GM23338 (cell line): ENCODE measurements around the gene CHRNA4. TPM values are rescaled to one million over a fixed set of nuclear protein-coding genes. Genes with fewer than 3 reads are reported as not detected.

Experiments used
- ATAC-seq: fragments of 200-7000 bp; cut with Tn5 transposase; 3 replicates; pipeline ENCODE4 v1.9.1; 2020
- DNase-seq: peaks from one replicate; pipeline ENCODE4 v3.0.0-alpha.2; 2015; ENCODE audit warnings: low spot score
- H2AFZ ChIP-seq: fragments of 200-600 bp; sonication (generic); 2 replicates; pipeline ENCODE4 v1.8.0; 2016; ENCODE audit warnings: antibody characterized with exemption, mild to moderate bottlenecking, moderate library complexity
- H3F3A ChIP-seq: fragments of 200-600 bp; sonication (generic); replicated peaks from 2 replicates; pipeline ENCODE4 v1.8.0; 2017; ENCODE audit warnings: antibody characterized with exemption, mixed run types, low read depth
- H3K27ac ChIP-seq: fragments of 200-600 bp; sonication (generic); 2 replicates; pipeline ENCODE4 v1.6.1; 2016; ENCODE audit warnings: low read depth
- H3K27me3 ChIP-seq: fragments of 200-600 bp; sonication (generic); 2 replicates; pipeline ENCODE4 v1.8.0; 2016; ENCODE audit warnings: mild to moderate bottlenecking, mixed run types, moderate library complexity; ENCODE audit not compliant: insufficient read depth
- H3K36me3 ChIP-seq: fragments of 200-600 bp; sonication (generic); 2 replicates; pipeline ENCODE4 v1.8.0; 2016; ENCODE audit warnings: mild to moderate bottlenecking; ENCODE audit not compliant: insufficient read depth
- H3K4me1 ChIP-seq: fragments of 200-600 bp; sonication (generic); 2 replicates; pipeline ENCODE4 v1.8.0; 2016; ENCODE audit warnings: mild to moderate bottlenecking, moderate library complexity; ENCODE audit not compliant: insufficient read depth
- H3K4me2 ChIP-seq: fragments of 200-600 bp; sonication (generic); 2 replicates; pipeline ENCODE4 v1.7.1; 2017; ENCODE audit warnings: mixed run types
- H3K4me3 ChIP-seq: fragments of 200-600 bp; sonication (generic); 2 replicates; pipeline ENCODE4 v1.6.1; 2016; ENCODE audit warnings: mixed run types
- H3K79me2 ChIP-seq: fragments of 200-600 bp; sonication (generic); replicated peaks from 2 replicates; pipeline ENCODE4 v1.8.0; 2017; ENCODE audit warnings: mild to moderate bottlenecking; ENCODE audit not compliant: insufficient read depth
- H3K9me2 ChIP-seq: fragments of 200-600 bp; sonication (generic); 2 replicates; pipeline ENCODE4 v1.8.0; 2017; ENCODE audit not compliant: insufficient read depth
- H4K20me1 ChIP-seq: fragments of 200-600 bp; sonication (generic); replicated peaks from 2 replicates; pipeline ENCODE4 v1.8.0; 2017; ENCODE audit warnings: mild to moderate bottlenecking; ENCODE audit not compliant: insufficient read depth
- H3K27ac Mint-ChIP-seq: 2 replicates; pipeline ENCODE4 v1.8.0; 2020; ENCODE audit warnings: inconsistent platforms, mild to moderate bottlenecking, moderate library complexity, mixed read lengths
- H3K27me3 Mint-ChIP-seq: 3 replicates; pipeline ENCODE4 v1.8.0; 2022; ENCODE audit warnings: low read depth, mild to moderate bottlenecking, moderate library complexity, mixed read lengths, inconsistent platforms; ENCODE audit not compliant: insufficient read depth, poor library complexity
- H3K36me3 Mint-ChIP-seq: 3 replicates; pipeline ENCODE4 v1.8.0; 2021; ENCODE audit warnings: low read depth, mild to moderate bottlenecking, inconsistent platforms, moderate library complexity, mixed read lengths
- H3K4me1 Mint-ChIP-seq: 3 replicates; pipeline ENCODE4 v1.8.0; 2020; ENCODE audit warnings: mild to moderate bottlenecking, inconsistent platforms, mixed read lengths
- H3K4me3 Mint-ChIP-seq: 3 replicates; pipeline ENCODE4 v1.8.0; 2021; ENCODE audit warnings: moderate library complexity, mild to moderate bottlenecking, inconsistent platforms, mixed read lengths
- H3K9me3 Mint-ChIP-seq: 3 replicates; pipeline ENCODE4 v1.8.0; 2020; ENCODE audit warnings: moderate library complexity, mild to moderate bottlenecking, inconsistent platforms, mixed read lengths
- CREB1 ChIP-seq: fragments of 250-450 bp; sonication (Bioruptor Pico); IDR thresholded peaks from 2 replicates; pipeline ENCODE4 v1.5.0; 2020; ENCODE audit warnings: low read depth, mild to moderate bottlenecking, moderate library complexity
- EZH2 ChIP-seq: fragments of 200-600 bp; sonication (generic); IDR thresholded peaks from one replicate; pipeline ENCODE4 v1.8.0; 2017; ENCODE audit warnings: antibody characterized with exemption, mild to moderate bottlenecking, low read depth; ENCODE audit not compliant: unreplicated experiment
- EZH2phosphoT487 ChIP-seq: fragments of 200-600 bp; sonication (generic); IDR thresholded peaks from one replicate; pipeline ENCODE4 v1.8.1; 2018; ENCODE audit warnings: antibody characterized with exemption; ENCODE audit not compliant: unreplicated experiment
- JUNB ChIP-seq: IDR thresholded peaks from one replicate; pipeline ENCODE4 v1.6.1; 2016; ENCODE audit warnings: antibody characterized with exemption; ENCODE audit not compliant: unreplicated experiment
- NANOG ChIP-seq: IDR thresholded peaks from 2 replicates; pipeline ENCODE4 v1.6.1; 2016; ENCODE audit warnings: antibody characterized with exemption, borderline replicate concordance
- POLR2AphosphoS5 ChIP-seq: IDR thresholded peaks from 2 replicates; pipeline ENCODE4 v1.6.1; 2016; ENCODE audit warnings: antibody characterized with exemption, low read depth
- REST ChIP-seq: IDR thresholded peaks from one replicate; pipeline ENCODE4 v1.6.1; 2018; ENCODE audit warnings: antibody characterized with exemption; ENCODE audit not compliant: unreplicated experiment
- STAT1 ChIP-seq: IDR thresholded peaks from one replicate; pipeline ENCODE4 v1.6.1; 2016; ENCODE audit warnings: antibody characterized with exemption; ENCODE audit not compliant: unreplicated experiment
- ZNF114 ChIP-seq: fragments of 250-450 bp; sonication (Bioruptor Pico); IDR thresholded peaks from 2 replicates; pipeline ENCODE4 v1.5.0; 2020; ENCODE audit warnings: mild to moderate bottlenecking, moderate library complexity
- ZNF331 ChIP-seq: fragments of 250-450 bp; sonication (Bioruptor Pico); IDR thresholded peaks from 2 replicates; pipeline ENCODE4 v1.5.0; 2020; ENCODE audit warnings: low read depth, mild to moderate bottlenecking, moderate library complexity
- polyA plus RNA-seq: library from polyadenylated mRNA; unstranded; fragments of >200 nt; fragmentation: Nextera tagmentation; extraction: Ambion mirVana; gene quantifications from 2 replicates; pipeline ENCODE4 v1.2.1, GENCODE V29; 2016
- total RNA-seq: library from RNA; depleted of rRNA; stranded (reverse); fragments of >200 nt; shearing (Covaris generic); gene quantifications from 2 replicates; pipeline ENCODE4 v1.2.3, GENCODE V29; 2014
- TF ChIP-seq, protein P1 (sequence below), 2 experiments: fragments of 200-600 bp in 1 of 2; sonication (generic) in 1 of 2; conservative IDR thresholded peaks; 2 replicates each; pipeline versions ENCODE4 v1.5.1 to v1.6.1; 2016 to 2017; ENCODE audit warnings: antibody characterized with exemption in 2 of 2, low read depth in 2 of 2, mild to moderate bottlenecking in 2 of 2, moderate library complexity in 1 of 2
- TF ChIP-seq, protein P2 (sequence below): IDR thresholded peaks from 2 replicates; pipeline ENCODE4 v1.6.1; 2016; ENCODE audit warnings: antibody characterized with exemption
- TF ChIP-seq, protein P3 (sequence below): fragments of 250-450 bp; sonication (Bioruptor Pico); IDR thresholded peaks from 2 replicates; pipeline ENCODE4 v1.5.0; 2020; ENCODE audit warnings: mild to moderate bottlenecking, moderate library complexity

Gene CHRNA4
- total and polyA plus RNA-seq, 2 experiments from 2014 or later: 2.7 to 3.9 TPM

DNA sequence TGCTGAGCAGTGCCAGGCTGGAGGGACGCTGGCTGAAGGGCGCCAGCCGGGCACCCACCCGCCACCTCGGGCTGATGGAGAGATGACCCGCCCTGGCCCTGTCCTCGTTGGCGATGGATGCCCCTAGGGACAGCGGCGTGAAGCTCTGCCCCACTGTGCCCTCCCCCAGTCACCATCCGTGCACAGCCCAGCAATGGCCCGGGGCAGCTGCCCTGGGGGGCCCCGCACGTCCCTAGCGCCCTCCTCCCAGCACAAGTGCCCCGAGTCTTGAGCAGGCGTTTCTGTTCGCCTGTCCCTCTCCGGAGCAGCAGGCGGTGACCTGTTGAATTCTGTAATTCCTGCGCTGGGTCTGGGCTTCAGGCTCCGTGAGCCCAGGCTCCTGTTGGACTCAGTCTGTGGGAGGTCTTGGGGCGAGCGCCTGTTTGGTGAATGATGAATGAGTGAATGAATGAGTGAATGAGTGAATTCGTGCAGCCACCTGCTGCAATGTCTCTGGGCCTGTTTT lies 36.8 kb upstream of the CHRNA4 start:
- no peaks in the 10 kb centered on the region for H3K27me3 ChIP-seq
- H3K4me3 Mint-ChIP-seq: no peak overlapping the region; the same call in 2 of the 3 replicates
- DNase-seq (no peak), ATAC-seq (no peak)
- no peak overlapping the region for H3K27ac ChIP-seq
- peaks cover 25% of the 10 kb centered on the region for H3K4me1 Mint-ChIP-seq
- H3K27ac Mint-ChIP-seq: no peak overlapping the region
- no peak overlapping the region for H3K4me3 ChIP-seq
- H3F3A ChIP-seq: peaks cover 6% of the 10 kb centered on the region; the same call in 1 of the 2 replicates
- TF ChIP-seq, protein P1, sequence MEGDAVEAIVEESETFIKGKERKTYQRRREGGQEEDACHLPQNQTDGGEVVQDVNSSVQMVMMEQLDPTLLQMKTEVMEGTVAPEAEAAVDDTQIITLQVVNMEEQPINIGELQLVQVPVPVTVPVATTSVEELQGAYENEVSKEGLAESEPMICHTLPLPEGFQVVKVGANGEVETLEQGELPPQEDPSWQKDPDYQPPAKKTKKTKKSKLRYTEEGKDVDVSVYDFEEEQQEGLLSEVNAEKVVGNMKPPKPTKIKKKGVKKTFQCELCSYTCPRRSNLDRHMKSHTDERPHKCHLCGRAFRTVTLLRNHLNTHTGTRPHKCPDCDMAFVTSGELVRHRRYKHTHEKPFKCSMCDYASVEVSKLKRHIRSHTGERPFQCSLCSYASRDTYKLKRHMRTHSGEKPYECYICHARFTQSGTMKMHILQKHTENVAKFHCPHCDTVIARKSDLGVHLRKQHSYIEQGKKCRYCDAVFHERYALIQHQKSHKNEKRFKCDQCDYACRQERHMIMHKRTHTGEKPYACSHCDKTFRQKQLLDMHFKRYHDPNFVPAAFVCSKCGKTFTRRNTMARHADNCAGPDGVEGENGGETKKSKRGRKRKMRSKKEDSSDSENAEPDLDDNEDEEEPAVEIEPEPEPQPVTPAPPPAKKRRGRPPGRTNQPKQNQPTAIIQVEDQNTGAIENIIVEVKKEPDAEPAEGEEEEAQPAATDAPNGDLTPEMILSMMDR (conservative IDR thresholded peaks at IDR 0.05; ENCODE audit: low read depth in 2 of 2): no peak
- TF ChIP-seq STAT1 (no peak), REST (no peak), EZH2phosphoT487 (no peak), POLR2AphosphoS5 (no peak), CREB1 (CRISPR knock-in tag) (no peak), JUNB (no peak), ZNF331 (no peak), EZH2 (no peak), ZNF114 (CRISPR knock-in tag) (no peak), NANOG (no peak)
- TF ChIP-seq, protein P2, sequence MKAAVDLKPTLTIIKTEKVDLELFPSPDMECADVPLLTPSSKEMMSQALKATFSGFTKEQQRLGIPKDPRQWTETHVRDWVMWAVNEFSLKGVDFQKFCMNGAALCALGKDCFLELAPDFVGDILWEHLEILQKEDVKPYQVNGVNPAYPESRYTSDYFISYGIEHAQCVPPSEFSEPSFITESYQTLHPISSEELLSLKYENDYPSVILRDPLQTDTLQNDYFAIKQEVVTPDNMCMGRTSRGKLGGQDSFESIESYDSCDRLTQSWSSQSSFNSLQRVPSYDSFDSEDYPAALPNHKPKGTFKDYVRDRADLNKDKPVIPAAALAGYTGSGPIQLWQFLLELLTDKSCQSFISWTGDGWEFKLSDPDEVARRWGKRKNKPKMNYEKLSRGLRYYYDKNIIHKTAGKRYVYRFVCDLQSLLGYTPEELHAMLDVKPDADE: no peak
- TF ChIP-seq, protein P3, sequence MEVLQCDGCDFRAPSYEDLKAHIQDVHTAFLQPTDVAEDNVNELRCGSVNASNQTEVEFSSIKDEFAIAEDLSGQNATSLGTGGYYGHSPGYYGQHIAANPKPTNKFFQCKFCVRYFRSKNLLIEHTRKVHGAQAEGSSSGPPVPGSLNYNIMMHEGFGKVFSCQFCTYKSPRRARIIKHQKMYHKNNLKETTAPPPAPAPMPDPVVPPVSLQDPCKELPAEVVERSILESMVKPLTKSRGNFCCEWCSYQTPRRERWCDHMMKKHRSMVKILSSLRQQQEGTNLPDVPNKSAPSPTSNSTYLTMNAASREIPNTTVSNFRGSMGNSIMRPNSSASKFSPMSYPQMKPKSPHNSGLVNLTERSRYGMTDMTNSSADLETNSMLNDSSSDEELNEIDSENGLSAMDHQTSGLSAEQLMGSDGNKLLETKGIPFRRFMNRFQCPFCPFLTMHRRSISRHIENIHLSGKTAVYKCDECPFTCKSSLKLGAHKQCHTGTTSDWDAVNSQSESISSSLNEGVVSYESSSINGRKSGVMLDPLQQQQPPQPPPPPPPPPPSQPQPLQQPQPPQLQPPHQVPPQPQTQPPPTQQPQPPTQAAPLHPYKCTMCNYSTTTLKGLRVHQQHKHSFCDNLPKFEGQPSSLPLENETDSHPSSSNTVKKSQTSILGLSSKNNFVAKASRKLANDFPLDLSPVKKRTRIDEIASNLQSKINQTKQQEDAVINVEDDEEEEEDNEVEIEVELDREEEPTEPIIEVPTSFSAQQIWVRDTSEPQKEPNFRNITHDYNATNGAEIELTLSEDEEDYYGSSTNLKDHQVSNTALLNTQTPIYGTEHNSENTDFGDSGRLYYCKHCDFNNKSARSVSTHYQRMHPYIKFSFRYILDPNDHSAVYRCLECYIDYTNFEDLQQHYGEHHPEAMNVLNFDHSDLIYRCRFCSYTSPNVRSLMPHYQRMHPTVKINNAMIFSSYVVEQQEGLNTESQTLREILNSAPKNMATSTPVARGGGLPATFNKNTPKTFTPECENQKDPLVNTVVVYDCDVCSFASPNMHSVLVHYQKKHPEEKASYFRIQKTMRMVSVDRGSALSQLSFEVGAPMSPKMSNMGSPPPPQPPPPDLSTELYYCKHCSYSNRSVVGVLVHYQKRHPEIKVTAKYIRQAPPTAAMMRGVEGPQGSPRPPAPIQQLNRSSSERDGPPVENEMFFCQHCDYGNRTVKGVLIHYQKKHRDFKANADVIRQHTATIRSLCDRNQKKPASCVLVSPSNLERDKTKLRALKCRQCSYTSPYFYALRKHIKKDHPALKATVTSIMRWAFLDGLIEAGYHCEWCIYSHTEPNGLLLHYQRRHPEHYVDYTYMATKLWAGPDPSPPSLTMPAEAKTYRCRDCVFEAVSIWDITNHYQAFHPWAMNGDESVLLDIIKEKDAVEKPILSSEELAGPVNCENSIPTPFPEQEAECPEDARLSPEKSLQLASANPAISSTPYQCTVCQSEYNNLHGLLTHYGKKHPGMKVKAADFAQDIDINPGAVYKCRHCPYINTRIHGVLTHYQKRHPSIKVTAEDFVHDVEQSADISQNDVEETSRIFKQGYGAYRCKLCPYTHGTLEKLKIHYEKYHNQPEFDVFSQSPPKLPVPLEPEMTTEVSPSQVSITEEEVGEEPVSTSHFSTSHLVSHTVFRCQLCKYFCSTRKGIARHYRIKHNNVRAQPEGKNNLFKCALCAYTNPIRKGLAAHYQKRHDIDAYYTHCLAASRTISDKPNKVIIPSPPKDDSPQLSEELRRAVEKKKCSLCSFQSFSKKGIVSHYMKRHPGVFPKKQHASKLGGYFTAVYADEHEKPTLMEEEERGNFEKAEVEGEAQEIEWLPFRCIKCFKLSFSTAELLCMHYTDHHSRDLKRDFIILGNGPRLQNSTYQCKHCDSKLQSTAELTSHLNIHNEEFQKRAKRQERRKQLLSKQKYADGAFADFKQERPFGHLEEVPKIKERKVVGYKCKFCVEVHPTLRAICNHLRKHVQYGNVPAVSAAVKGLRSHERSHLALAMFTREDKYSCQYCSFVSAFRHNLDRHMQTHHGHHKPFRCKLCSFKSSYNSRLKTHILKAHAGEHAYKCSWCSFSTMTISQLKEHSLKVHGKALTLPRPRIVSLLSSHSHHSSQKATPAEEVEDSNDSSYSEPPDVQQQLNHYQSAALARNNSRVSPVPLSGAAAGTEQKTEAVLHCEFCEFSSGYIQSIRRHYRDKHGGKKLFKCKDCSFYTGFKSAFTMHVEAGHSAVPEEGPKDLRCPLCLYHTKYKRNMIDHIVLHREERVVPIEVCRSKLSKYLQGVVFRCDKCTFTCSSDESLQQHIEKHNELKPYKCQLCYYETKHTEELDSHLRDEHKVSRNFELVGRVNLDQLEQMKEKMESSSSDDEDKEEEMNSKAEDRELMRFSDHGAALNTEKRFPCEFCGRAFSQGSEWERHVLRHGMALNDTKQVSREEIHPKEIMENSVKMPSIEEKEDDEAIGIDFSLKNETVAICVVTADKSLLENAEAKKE (CRISPR knock-in tag): no peak
- H3K36me3 Mint-ChIP-seq: peaks cover 4% of the 10 kb centered on the region; the same call in 2 of the 3 replicates
- no peak overlapping the region for H2AFZ ChIP-seq
- no peaks in the 10 kb centered on the region for H4K20me1 ChIP-seq
- peaks cover 6% of the 10 kb centered on the region; the same call in 2 of the 3 replicates for H3K9me3 Mint-ChIP-seq
- peaks cover 17% of the 10 kb centered on the region for H3K4me1 ChIP-seq
- H3K36me3 ChIP-seq: no peaks in the 10 kb centered on the region
- no peak overlapping the region for H3K4me2 ChIP-seq
- no peaks in the 10 kb centered on the region for H3K79me2 ChIP-seq
- peaks cover 22% of the 10 kb centered on the region for H3K27me3 Mint-ChIP-seq
- H3K9me2 ChIP-seq: no peaks in the 10 kb centered on the region
